Mucosa of descending colon (tissue), 3 donors: ENCODE data around the gene PUM1. TPM values are rescaled to one million over a fixed set of nuclear protein-coding genes. Genes with fewer than 3 reads are reported as not detected.

Source experiments
- ATAC-seq: fragments of 200-7000 bp; cut with Tn5 transposase; one replicate; pipeline ENCODE4 v1.9.1; 2020; ENCODE audit warnings: mild to moderate bottlenecking, moderate library complexity
- DNase-seq, 3 donors: peaks; one replicate each; pipeline ENCODE4 v3.0.0-alpha.2; 2020
- H3K36me3 ChIP-seq: fragments of 200-600 bp; one replicate; pipeline ENCODE4 v1.8.0; 2021; ENCODE audit warnings: low read depth, mild to moderate bottlenecking
- H3K4me1 ChIP-seq: fragments of 200-600 bp; one replicate; pipeline ENCODE4 v1.8.0; 2021; ENCODE audit warnings: low read depth, mild to moderate bottlenecking
- H3K4me3 ChIP-seq: fragments of 200-600 bp; one replicate; pipeline ENCODE4 v1.8.0; 2021; ENCODE audit warnings: mild to moderate bottlenecking
- H3K9me3 ChIP-seq: fragments of 200-600 bp; one replicate; pipeline ENCODE4 v1.8.0; 2021; ENCODE audit warnings: mild to moderate bottlenecking
- CTCF ChIP-seq: fragments of 200-600 bp; IDR thresholded peaks from one replicate; pipeline ENCODE4 v1.8.0; 2022; ENCODE audit warnings: antibody characterized with exemption, mild to moderate bottlenecking
- intact Hi-C, 2 donors: fragments of 100-400 bp; cut with DNase I in 1 of 2; cut with micrococcal nuclease in 1 of 2; formaldehyde crosslinking; loops; one replicate each; pipeline versions ENCODE4 v1.11.0 to v1.11.1; 2022; cut with DNase I, micrococcal nuclease
- total RNA-seq, 3 donors: library from RNA; stranded (reverse); fragmentation: NEBNext Ultra II Directional in 2 of 3; extraction: Animal tissue kit (Norgen Biotek cat#: 25700) in 2 of 3; gene quantifications; one replicate each; pipeline versions ENCODE4 v1.2.1 to v1.2.4, GENCODE V29; 2021 to 2023
- donor health status: DM: no; HTN: no; CAD: no; lungs with moderate emphysema.
- donor health status: DM: no; HTN: no; CAD: no.
- donor health status: DM: no; HTN: yes; CAD: no.

Gene PUM1
- total RNA-seq, 3 donors from 2014 or later, result 116 to 135 (median 127) TPM

GRCh38 chr1:31007462-31007991 is 58.0 kb downstream of the PUM1 start:
- H3K9me3 ChIP-seq, result no peaks in the 10 kb centered on the region

GRCh38 chr1:31006747-31007146 is 58.8 kb downstream of the PUM1 start:
- intact Hi-C loops, result no loop called here
- Histone ChIP-seq H3K4me3 (no peak overlapping the region), H3K4me1 (peaks cover 13% of the 10 kb centered on the region), H3K9me3 (no peaks in the 10 kb centered on the region), H3K36me3 (no peaks in the 10 kb centered on the region)
- no peak for ATAC-seq
- DNase-seq, result no peak
- TF ChIP-seq CTCF, result no peak

More at GRCh38 chr1:31007462-31007991, 58.0 kb downstream of the PUM1 start:
- no peaks in the 10 kb centered on the region for H3K36me3 ChIP-seq
- ATAC-seq, result no peak
- H3K4me3 ChIP-seq, result no peak overlapping the region
- H3K4me1 ChIP-seq, result peaks cover 20% of the 10 kb centered on the region
- TF ChIP-seq CTCF, result no peak
- DNase-seq, result no peak
- intact Hi-C loops, result no loop called here

GRCh38 chr1:31005617-31006166 is 59.8 kb downstream of the PUM1 start:
- H3K36me3 ChIP-seq, result no peaks in the 10 kb centered on the region
- no peaks in the 10 kb centered on the region for H3K9me3 ChIP-seq
- H3K4me1 ChIP-seq, result peaks cover 5% of the 10 kb centered on the region
- H3K4me3 ChIP-seq, result no peak overlapping the region
- intact Hi-C loops, result no loop called here
- DNase-seq, result no peak
- TF ChIP-seq CTCF, result no peak
- no peak for ATAC-seq

- intact Hi-C loops, result no loop called here
- ATAC-seq, result no peak
- Histone ChIP-seq H3K4me1 (peaks cover under 1% of the 10 kb centered on the region), H3K36me3 (no peaks in the 10 kb centered on the region), H3K4me3 (no peak overlapping the region), H3K9me3 (no peaks in the 10 kb centered on the region)
- DNase-seq, result no peak
- no peak for TF ChIP-seq CTCF
Observed at GRCh38 chr1:31005198-31005597, 60.3 kb downstream of the PUM1 start.

DNA sequence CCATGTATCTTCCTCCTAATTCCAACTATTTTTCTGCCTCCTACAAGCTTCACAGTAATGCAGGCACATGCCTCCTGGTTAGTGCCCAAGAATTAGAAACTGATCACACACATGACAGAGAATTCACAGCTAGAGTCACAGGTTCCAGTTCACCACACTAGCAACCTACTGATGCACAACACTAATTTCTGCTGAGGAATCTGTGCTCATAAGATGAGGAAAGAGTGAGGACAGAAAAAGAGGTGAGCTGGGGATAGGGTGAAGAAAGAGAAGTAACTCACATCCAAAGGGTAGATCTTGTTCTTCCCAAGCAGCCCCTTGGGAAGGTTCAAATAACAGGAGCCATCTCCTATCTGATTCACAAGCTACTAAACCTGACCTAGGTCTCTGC is 61.3 kb downstream of the PUM1 start:
- Histone ChIP-seq H3K9me3 (no peaks in the 10 kb centered on the region), H3K4me1 (no peaks in the 10 kb centered on the region), H3K36me3 (no peaks in the 10 kb centered on the region), H3K4me3 (no peak overlapping the region)
- DNase-seq (no peak), ATAC-seq (no peak)
- no peak for TF ChIP-seq CTCF
- intact Hi-C loops, result no loop called here
